Measurements from ENCODE around the gene SNX9. TPM values are rescaled to one million over a fixed set of nuclear protein-coding genes. Genes with fewer than 3 reads are reported as not detected.

Gene SNX9
- total RNA-seq, 1 donor: 5.1 TPM

GRCh38 chr6:157800420-157801237, 22.4 kb upstream of the SNX9 start:
- DNase-seq (ENCODE audit: low read depth in 2 of 3, low spot score in 2 of 3): no peak

- DNase-seq (ENCODE audit: low read depth in 2 of 3, low spot score in 2 of 3): no peak
These were observed 18.4 kb upstream of the SNX9 start for GRCh38 chr6:157804448-157805327.

GRCh38 chr6:157806131-157806855, 16.8 kb upstream of the SNX9 start:
- DNase-seq (ENCODE audit: low read depth in 2 of 3, low spot score in 2 of 3): no peak

- DNase-seq (ENCODE audit: low read depth in 2 of 3, low spot score in 2 of 3): no peak
These were observed 16.2 kb upstream of the SNX9 start for GRCh38 chr6:157806856-157807215.

- no peak for DNase-seq (ENCODE audit: low read depth in 2 of 3, low spot score in 2 of 3)
These were observed 14.6 kb upstream of the SNX9 start for GRCh38 chr6:157808405-157808950.

GRCh38 chr6:157809613-157810012, 13.4 kb upstream of the SNX9 start:
- no peak for DNase-seq (ENCODE audit: low read depth in 2 of 3, low spot score in 2 of 3)

GRCh38 chr6:157811137-157811475, 11.9 kb upstream of the SNX9 start:
- DNase-seq (ENCODE audit: low read depth in 2 of 3, low spot score in 2 of 3): no peak

- no peak for DNase-seq (ENCODE audit: low read depth in 2 of 3, low spot score in 2 of 3)
These were observed 11.4 kb upstream of the SNX9 start for GRCh38 chr6:157811476-157812173.

GRCh38 chr6:157812425-157813171, 10.4 kb upstream of the SNX9 start:
- no peak for DNase-seq (ENCODE audit: low read depth in 2 of 3, low spot score in 2 of 3)

- DNase-seq (ENCODE audit: low read depth in 2 of 3, low spot score in 2 of 3): no peak
These were observed 9.9 kb upstream of the SNX9 start for GRCh38 chr6:157813191-157813590.

- DNase-seq (ENCODE audit: low read depth in 2 of 3, low spot score in 2 of 3): no peak
These were observed 9.1 kb upstream of the SNX9 start for GRCh38 chr6:157813750-157814455.

- DNase-seq (ENCODE audit: low read depth in 2 of 3, low spot score in 2 of 3): peak in 2 of 3 donors; percentile 34 to 59
These were observed 8.2 kb upstream of the SNX9 start for GRCh38 chr6:157814883-157815282.

GRCh38 chr6:157821342-157822033, 1.6 kb upstream of the SNX9 start:
- no peak for DNase-seq (ENCODE audit: low read depth in 2 of 3, low spot score in 2 of 3)

GRCh38 chr6:157822245-157823000, 623 bp upstream of the SNX9 start:
- peak in 2 of 3 donors; percentile 27 to 29 for DNase-seq (ENCODE audit: low read depth in 2 of 3, low spot score in 2 of 3)

GRCh38 chr6:157823528-157824370, 703 bp downstream of the SNX9 start:
- peak; percentile 55 to 84 (median 68) for DNase-seq (ENCODE audit: low read depth in 2 of 3, low spot score in 2 of 3)

- no peak for DNase-seq (ENCODE audit: low read depth in 2 of 3, low spot score in 2 of 3)
These were observed 2.3 kb downstream of the SNX9 start for GRCh38 chr6:157825243-157825904.
